ENCODE data around the gene NFIC.

GRCh38 chr19:3364501-3364858 lies 1.9 kb upstream of the NFIC start:
- TF ChIP-seq ZC3H10 (CRISPR knock-in tag; IDR thresholded peaks at IDR 0.05) (no peak), PATZ1 (CRISPR knock-in tag; IDR thresholded peaks at IDR 0.05; ENCODE audit: borderline replicate concordance) (no peak), TCF4 (CRISPR knock-in tag; IDR thresholded peaks at IDR 0.05; ENCODE audit: borderline replicate concordance) (no peak), CSDC2 (CRISPR knock-in tag; IDR thresholded peaks at IDR 0.05) (no peak), ZNF8 (CRISPR knock-in tag; IDR thresholded peaks at IDR 0.05) (no peak), ARNTL (CRISPR knock-in tag; IDR thresholded peaks at IDR 0.05; ENCODE audit: borderline replicate concordance, low read depth) (no peak)
- TF ChIP-seq, protein P1, sequence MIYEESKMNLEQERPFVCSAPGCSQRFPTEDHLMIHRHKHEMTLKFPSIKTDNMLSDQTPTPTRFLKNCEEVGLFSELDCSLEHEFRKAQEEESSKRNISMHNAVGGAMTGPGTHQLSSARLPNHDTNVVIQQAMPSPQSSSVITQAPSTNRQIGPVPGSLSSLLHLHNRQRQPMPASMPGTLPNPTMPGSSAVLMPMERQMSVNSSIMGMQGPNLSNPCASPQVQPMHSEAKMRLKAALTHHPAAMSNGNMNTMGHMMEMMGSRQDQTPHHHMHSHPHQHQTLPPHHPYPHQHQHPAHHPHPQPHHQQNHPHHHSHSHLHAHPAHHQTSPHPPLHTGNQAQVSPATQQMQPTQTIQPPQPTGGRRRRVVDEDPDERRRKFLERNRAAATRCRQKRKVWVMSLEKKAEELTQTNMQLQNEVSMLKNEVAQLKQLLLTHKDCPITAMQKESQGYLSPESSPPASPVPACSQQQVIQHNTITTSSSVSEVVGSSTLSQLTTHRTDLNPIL (CRISPR knock-in tag; IDR thresholded peaks at IDR 0.05; ENCODE audit: low read depth), result no peak
